Smooth muscle cell (in vitro differentiated cells): Measurements from ENCODE around the gene SLC2A8. TPM values are rescaled to one million over a fixed set of nuclear protein-coding genes. Genes with fewer than 3 reads are reported as not detected.

Source experiments
- DNase-seq: peaks from one replicate; lab custom pipeline; 2025; ENCODE audit not compliant: unreplicated experiment; lab: John Stamatoyannopoulos, UW
- H2AFZ ChIP-seq: fragments of 200-600 bp; sonication (generic); 2 replicates; pipeline ENCODE4 v1.6.0; 2016; ENCODE audit warnings: antibody characterized with exemption, low read depth, mild to moderate bottlenecking
- H3F3A ChIP-seq: fragments of 200-600 bp; sonication (generic); 2 replicates; pipeline ENCODE4 v1.6.0; 2017; ENCODE audit warnings: antibody characterized with exemption, low read depth
- H3K27ac ChIP-seq: fragments of 200-600 bp; sonication (generic); 2 replicates; pipeline ENCODE4 v1.5.1; 2016; ENCODE audit warnings: low read depth, mild to moderate bottlenecking
- H3K27me3 ChIP-seq: fragments of 200-600 bp; sonication (generic); 2 replicates; pipeline ENCODE4 v1.6.1; 2016; ENCODE audit warnings: low read depth, mild to moderate bottlenecking
- H3K36me3 ChIP-seq: fragments of 200-600 bp; sonication (generic); 2 replicates; pipeline ENCODE4 v1.5.1; 2016; ENCODE audit warnings: low read depth
- H3K4me1 ChIP-seq: fragments of 200-600 bp; sonication (generic); 2 replicates; pipeline ENCODE4 v1.5.1; 2016; ENCODE audit warnings: low read depth
- H3K4me2 ChIP-seq: fragments of 200-600 bp; sonication (generic); 2 replicates; pipeline ENCODE4 v1.6.0; 2016; ENCODE audit warnings: mild to moderate bottlenecking
- H3K4me3 ChIP-seq: fragments of 200-600 bp; sonication (generic); 2 replicates; pipeline ENCODE4 v1.5.1; 2016; ENCODE audit warnings: mild to moderate bottlenecking
- H3K79me2 ChIP-seq: fragments of 200-600 bp; sonication (generic); 2 replicates; pipeline ENCODE4 v1.6.0; 2016; ENCODE audit warnings: low read depth, mild to moderate bottlenecking
- H3K9ac ChIP-seq: fragments of 200-600 bp; sonication (generic); 2 replicates; pipeline ENCODE4 v1.6.0; 2016; ENCODE audit warnings: low read depth
- H3K9me3 ChIP-seq: fragments of 200-600 bp; sonication (generic); replicated peaks from 2 replicates; pipeline ENCODE4 v1.5.1; 2016; ENCODE audit warnings: low read depth
- H4K20me1 ChIP-seq: fragments of 200-600 bp; sonication (generic); 2 replicates; pipeline ENCODE4 v1.6.0; 2016; ENCODE audit warnings: low read depth
- WGBS: methylation state at CpG from one replicate; pipeline ENCODE4 v1.1.7; 2016; ENCODE audit warnings: low lambda C conversion rate; 5-methylcytosine and 5-hydroxymethylcytosine counted together
- polyA plus RNA-seq: library from polyadenylated mRNA; unstranded; fragments of >200 nt; fragmentation: Nextera tagmentation; extraction: Ambion mirVana; gene quantifications from 2 replicates; pipeline ENCODE4 v1.2.1, GENCODE V29; 2016
- total RNA-seq: library from RNA; depleted of rRNA; stranded (reverse); fragments of >200 nt; gene quantifications from 2 replicates; pipeline ENCODE4 v1.2.3, GENCODE V29; 2014
- TF ChIP-seq, protein P1 (sequence below): fragments of 200-600 bp; sonication (generic); IDR thresholded peaks from 2 replicates; pipeline ENCODE4 v1.5.1; 2017; ENCODE audit warnings: borderline replicate concordance, mild to moderate bottlenecking, antibody characterized with exemption; ENCODE audit not compliant: insufficient read depth, poor library complexity, severe bottlenecking

The SLC2A8 gene
- total and polyA plus RNA-seq, 2 experiments from 2014 or later, result 16.9 to 27.7 TPM

DNA sequence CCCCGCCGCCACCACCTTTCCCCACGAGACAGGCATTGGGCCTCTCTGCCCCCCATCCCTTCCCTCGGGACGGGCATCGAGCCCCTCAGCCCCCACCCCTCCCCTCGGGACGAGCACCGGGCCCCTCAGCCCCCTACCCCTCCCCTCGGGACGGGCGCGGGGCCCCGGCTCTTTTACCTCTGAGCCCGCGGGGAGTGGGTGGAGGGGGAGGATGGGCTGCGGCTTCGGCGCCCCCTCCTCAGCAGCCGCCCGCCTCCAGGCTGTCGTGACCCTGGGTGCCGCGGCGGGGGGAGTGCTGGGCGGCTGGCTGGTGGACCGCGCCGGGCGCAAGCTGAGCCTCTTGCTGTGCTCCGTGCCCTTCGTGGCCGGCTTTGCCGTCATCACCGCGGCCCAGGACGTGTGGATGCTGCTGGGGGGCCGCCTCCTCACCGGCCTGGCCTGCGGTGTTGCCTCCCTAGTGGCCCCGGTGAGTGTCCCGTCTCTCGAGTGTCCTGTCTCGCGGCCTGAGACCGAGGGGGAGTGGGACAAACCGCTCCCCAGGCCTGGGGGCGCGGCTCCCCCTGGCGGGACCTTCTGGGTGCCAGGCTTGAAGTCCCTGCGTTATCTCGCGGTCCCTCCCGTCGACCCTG, 791 bp downstream of the SLC2A8 start:
- Histone ChIP-seq H3K4me1 (peaks cover 12% of the 10 kb centered on the region), H3K4me3 (peak overlapping the region; percentile 85), H4K20me1 (peaks cover 15% of the 10 kb centered on the region), H3K9ac (peak overlapping the region; percentile 81), H3K27ac (peak overlapping the region; percentile 40), H3K9me3 (no peaks in the 10 kb centered on the region), H3K4me2 (peak overlapping the region; percentile 99), H3K36me3 (no peaks in the 10 kb centered on the region), H3F3A (peaks cover 13% of the 10 kb centered on the region), H2AFZ (peak overlapping the region; percentile 73), H3K27me3 (no peaks in the 10 kb centered on the region), H3K79me2 (peaks cover 23% of the 10 kb centered on the region)
- WGBS, result 1% methylated on average over 33 of the region's 55 CpGs
- DNase-seq, result peak; percentile 16
- TF ChIP-seq, protein P1, sequence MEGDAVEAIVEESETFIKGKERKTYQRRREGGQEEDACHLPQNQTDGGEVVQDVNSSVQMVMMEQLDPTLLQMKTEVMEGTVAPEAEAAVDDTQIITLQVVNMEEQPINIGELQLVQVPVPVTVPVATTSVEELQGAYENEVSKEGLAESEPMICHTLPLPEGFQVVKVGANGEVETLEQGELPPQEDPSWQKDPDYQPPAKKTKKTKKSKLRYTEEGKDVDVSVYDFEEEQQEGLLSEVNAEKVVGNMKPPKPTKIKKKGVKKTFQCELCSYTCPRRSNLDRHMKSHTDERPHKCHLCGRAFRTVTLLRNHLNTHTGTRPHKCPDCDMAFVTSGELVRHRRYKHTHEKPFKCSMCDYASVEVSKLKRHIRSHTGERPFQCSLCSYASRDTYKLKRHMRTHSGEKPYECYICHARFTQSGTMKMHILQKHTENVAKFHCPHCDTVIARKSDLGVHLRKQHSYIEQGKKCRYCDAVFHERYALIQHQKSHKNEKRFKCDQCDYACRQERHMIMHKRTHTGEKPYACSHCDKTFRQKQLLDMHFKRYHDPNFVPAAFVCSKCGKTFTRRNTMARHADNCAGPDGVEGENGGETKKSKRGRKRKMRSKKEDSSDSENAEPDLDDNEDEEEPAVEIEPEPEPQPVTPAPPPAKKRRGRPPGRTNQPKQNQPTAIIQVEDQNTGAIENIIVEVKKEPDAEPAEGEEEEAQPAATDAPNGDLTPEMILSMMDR, result peak; percentile 45

GRCh38 chr9:127398275-127398647, 1.3 kb downstream of the SLC2A8 start:
- Histone ChIP-seq H3K79me2 (peaks cover 23% of the 10 kb centered on the region), H2AFZ (peak overlapping the region; percentile 44), H3K4me3 (peak overlapping the region; percentile 85), H3K4me1 (peaks cover 12% of the 10 kb centered on the region), H3F3A (peaks cover 13% of the 10 kb centered on the region), H3K9ac (peak overlapping the region; percentile 81), H3K36me3 (no peaks in the 10 kb centered on the region), H4K20me1 (peaks cover 15% of the 10 kb centered on the region), H3K27me3 (no peaks in the 10 kb centered on the region), H3K4me2 (peak overlapping the region; percentile 99), H3K9me3 (no peaks in the 10 kb centered on the region), H3K27ac (no peak overlapping the region)
- TF ChIP-seq, protein P1, result no peak
- no peak for DNase-seq
- WGBS, result 53% methylated on average over 5 of the region's 5 CpGs

- no peak overlapping the region for H3K9ac ChIP-seq
- no peak overlapping the region for H2AFZ ChIP-seq
- WGBS, result 92% methylated on average over 13 of the region's 13 CpGs
- peak overlapping the region; percentile 99 for H3K4me2 ChIP-seq
- no peak overlapping the region for H3K27ac ChIP-seq
- peaks cover 12% of the 10 kb centered on the region for H3K4me1 ChIP-seq
- no peaks in the 10 kb centered on the region for H3K9me3 ChIP-seq
- H3K27me3 ChIP-seq, result no peaks in the 10 kb centered on the region
- no peak for DNase-seq
- TF ChIP-seq, protein P1, result no peak
- peaks cover 13% of the 10 kb centered on the region for H3F3A ChIP-seq
- H3K4me3 ChIP-seq, result peak overlapping the region; percentile 85
- H3K79me2 ChIP-seq, result peaks cover 23% of the 10 kb centered on the region
- peaks cover 15% of the 10 kb centered on the region for H4K20me1 ChIP-seq
- no peaks in the 10 kb centered on the region for H3K36me3 ChIP-seq
Observed at GRCh38 chr9:127398715-127399400, 1.9 kb downstream of the SLC2A8 start.
